ENCODE measurements around the gene SELENOI.
"Not testable (repeated sequence)": the region's sequence is repeated elsewhere in the genome, so short reads cannot be mapped to it uniquely, and the experiment has no call there.

The SELENOI gene

DNA sequence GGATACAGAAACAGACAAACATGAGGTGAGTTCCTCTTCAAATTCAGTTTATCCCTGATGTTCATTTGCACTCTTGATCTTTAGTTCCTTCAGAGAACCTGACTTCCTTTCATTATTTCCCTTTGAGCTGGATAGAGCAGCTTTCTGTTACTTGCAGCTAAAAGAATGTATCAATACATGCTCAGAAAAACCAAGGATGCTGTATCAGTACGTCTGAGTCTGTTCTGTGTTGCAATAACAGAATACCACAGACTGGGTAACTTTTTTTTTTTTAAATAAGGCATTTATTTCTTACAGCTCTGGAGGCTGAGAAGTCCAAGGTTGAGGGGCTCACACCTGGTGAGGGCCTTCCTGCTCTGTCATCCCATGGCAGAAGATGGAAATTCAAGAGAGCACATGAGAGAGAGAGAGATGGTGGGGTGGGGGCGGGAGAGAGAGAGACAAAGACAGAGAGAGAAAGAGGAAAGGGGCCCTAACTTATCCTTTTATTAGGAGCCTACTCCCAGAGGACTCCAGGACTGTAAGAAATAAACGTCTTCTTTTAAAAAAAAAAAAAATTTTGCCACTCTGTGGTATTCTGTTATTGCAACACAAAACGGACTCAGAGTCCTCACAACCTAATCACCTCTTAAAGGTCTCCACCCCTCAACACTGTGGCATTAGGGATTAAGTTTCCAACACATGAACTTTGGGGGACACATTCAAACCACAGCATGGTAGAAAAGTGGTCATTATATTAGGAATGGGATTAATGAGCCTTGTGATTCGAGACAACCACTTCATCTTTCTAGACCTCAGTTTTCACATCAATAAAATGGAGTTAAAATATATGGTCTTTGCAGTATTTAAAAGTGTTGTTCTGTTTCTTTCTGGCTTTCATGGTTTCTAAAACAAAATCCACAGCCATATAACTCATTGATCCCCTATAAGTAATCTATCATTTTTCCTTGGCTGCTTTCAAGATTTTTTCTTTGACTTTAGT lies 18.4 kb upstream of the SELENOI start:
- H3K27ac ChIP-seq: no peak overlapping the region
- TF ChIP-seq, protein P1, sequence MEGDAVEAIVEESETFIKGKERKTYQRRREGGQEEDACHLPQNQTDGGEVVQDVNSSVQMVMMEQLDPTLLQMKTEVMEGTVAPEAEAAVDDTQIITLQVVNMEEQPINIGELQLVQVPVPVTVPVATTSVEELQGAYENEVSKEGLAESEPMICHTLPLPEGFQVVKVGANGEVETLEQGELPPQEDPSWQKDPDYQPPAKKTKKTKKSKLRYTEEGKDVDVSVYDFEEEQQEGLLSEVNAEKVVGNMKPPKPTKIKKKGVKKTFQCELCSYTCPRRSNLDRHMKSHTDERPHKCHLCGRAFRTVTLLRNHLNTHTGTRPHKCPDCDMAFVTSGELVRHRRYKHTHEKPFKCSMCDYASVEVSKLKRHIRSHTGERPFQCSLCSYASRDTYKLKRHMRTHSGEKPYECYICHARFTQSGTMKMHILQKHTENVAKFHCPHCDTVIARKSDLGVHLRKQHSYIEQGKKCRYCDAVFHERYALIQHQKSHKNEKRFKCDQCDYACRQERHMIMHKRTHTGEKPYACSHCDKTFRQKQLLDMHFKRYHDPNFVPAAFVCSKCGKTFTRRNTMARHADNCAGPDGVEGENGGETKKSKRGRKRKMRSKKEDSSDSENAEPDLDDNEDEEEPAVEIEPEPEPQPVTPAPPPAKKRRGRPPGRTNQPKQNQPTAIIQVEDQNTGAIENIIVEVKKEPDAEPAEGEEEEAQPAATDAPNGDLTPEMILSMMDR (conservative IDR thresholded peaks at IDR 0.05): no peak

DNA sequence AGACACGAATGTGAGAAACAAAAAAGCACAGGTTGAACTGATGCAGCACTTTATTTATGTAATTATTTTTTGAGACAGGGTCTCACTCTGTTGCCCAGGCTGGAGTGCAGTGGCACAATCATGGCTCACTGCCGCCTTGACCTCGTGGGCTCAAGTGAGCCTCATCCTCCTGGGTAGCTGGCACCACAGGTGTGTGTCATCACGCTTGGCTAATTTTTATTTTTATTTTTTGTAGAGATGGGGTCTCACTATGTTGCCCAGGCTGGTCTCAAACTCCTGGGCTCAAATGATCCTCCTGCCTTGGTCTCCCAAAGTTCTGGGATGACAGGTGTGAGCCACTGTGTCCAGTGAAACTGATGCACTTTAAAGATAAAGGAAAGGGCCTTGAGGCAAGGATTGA lies 16.9 kb upstream of the SELENOI start:
- H3K27ac ChIP-seq: not testable (repeated sequence)

DNA sequence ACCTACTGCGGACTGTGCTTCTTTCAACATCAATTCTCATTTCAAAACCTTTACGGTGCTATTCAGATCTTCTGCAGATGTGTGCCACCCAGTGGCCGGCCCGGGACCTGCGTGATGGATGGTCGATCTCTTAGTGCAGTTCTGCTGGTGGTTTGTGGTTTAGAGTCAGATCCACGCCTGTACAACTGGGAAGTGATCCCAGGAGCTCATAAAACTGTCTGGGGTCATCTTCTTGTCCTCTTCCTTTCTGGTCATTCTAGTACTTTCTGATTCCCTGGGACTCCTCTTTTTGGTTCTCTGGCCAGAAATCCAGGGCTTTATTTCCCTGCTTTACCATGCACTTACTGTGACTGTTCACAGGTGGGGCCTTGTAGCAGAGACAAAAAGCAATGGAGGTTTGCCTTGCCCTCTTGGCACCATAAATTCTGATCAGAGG lies 15.8 kb upstream of the SELENOI start:
- H3K27ac ChIP-seq: peak overlapping the region; percentile 61

DNA sequence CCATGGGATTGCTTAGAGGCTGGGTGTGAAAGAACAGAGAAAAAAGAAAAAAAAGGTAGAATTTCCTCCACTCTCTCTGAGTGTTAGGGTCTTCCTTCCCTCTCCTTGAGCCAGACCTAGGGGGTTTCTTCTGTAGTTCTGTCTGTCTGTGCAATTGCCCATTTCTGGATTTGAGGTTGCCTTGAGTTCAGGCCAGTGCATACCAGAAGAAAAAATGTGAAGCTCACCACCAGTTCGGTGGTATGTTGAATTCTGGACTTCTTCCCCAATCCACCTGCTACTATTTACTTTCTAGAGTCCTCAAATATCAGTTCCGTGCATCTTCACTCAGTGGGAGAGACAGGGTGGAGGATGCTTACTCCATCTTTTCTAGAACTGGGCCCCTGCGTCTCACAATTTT lies 15.3 kb upstream of the SELENOI start:
- TF ChIP-seq, protein P1 (conservative IDR thresholded peaks at IDR 0.05): no peak
- H3K27ac ChIP-seq: peak overlapping the region; percentile 61

More for the DNA sequence above, 15.8 kb upstream of the SELENOI start:
- TF ChIP-seq, protein P1 (conservative IDR thresholded peaks at IDR 0.05): peak; percentile 89

DNA sequence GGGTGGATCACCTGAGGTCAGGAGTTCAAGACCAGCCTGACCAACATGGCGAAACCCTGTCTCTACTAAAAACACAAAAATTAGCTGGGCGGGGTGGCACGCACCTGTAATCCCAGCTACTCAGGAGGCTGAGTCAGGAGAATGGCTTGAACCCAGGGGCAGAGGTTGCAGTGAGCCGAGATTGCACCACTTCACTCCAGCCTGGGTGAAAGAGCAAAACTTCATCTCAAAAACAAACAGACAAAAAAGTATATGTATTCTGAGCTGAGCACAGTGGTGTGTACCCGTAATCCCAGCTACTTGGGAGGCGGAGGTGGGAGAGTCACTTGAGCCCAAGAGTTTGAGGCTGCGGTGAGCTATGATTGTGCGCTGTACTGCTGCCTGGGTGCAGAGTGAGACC lies 14.6 kb upstream of the SELENOI start:
- H3K27ac ChIP-seq: not testable (repeated sequence)

DNA sequence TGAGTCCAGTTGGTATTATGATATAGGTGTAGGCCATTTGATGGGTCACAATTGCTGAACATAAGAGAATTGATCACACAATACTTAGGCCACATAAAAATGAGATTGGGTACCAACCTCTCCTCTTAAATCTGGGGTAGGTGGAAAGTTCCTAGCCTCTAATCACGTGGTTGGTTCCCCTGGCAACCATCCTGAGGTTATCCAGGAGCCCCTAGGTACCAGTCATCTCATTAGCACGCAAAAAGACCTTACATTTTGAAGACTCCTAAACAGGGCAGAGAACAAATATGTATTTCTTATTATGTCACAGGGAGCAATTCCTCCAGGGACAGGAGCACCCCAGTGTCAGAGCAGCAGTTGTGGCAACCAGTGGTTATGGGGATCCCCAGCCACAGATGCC lies 12.7 kb upstream of the SELENOI start:
- TF ChIP-seq, protein P1 (conservative IDR thresholded peaks at IDR 0.05): no peak
- no peak overlapping the region for H3K27ac ChIP-seq

DNA sequence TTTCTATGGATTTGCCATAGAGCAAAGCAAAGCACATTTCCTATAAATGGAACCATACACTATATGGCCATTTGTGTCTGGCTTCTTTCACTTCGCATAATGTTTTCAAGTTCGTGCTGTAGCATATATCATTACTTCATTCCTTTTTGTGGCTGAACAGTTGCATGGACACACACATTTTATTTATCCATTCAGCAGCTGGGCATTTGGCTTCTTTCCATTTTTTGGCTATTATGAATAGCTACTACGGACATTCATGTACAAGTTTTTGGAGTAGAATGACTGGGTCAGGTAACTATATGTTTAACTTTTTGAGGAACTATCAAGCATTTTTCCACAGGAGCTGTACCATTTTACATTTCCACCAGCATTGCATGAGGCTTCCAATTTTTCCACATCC lies 10.7 kb upstream of the SELENOI start:
- TF ChIP-seq, protein P1 (conservative IDR thresholded peaks at IDR 0.05): no peak
- no peak overlapping the region for H3K27ac ChIP-seq

DNA sequence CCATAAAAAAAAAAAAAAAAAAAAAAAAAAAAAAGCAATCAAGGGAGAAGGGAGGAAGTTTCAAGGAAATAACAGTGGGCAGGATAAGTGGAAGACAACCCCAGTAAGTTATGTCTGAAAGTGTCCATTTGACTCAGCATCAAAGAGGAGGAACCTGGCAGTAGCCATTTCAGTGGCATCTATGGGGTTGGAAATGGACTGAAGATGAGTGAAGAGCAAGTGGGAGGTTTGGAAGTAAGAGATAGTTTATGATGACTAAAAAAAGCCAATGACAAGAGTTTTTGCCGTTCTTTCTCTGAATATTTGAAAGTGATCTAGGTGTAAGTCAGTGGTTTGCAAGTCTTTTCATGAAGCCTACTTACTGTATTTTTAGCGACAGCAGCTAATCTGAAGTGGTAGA lies 9.2 kb upstream of the SELENOI start:
- H3K27ac ChIP-seq: no peak overlapping the region
- TF ChIP-seq, protein P1 (conservative IDR thresholded peaks at IDR 0.05): no peak

Data from VCaP (cell line).